Mesendoderm (in vitro differentiated cells): ENCODE measurements around the gene FBLN7.

ENCODE experiments used
- DNase-seq: peaks from one replicate; pipeline ENCODE4 v3.0.0; 2013
- H2AK5ac ChIP-seq: 2 replicates; pipeline ENCODE4 v1.6.1; 2013; ENCODE audit warnings: low read length, inconsistent platforms
- H2BK120ac ChIP-seq: 2 replicates; pipeline ENCODE4 v1.6.1; 2013; ENCODE audit warnings: low read depth, mild to moderate bottlenecking, low read length, moderate library complexity, mixed read lengths
- H2BK15ac ChIP-seq: replicated peaks from 2 replicates; pipeline ENCODE4 v1.6.1; 2013; ENCODE audit warnings: low read depth, mild to moderate bottlenecking, moderate library complexity
- H2BK5ac ChIP-seq: 2 replicates; pipeline ENCODE4 v1.6.1; 2013; ENCODE audit warnings: low read length, inconsistent platforms
- H3K18ac ChIP-seq: 2 replicates; pipeline ENCODE4 v1.6.1; 2013; ENCODE audit warnings: mild to moderate bottlenecking, low read length, mixed read lengths
- H3K23ac ChIP-seq: one replicate; pipeline ENCODE4 v1.6.1; 2013; ENCODE audit warnings: low read length
- H3K27ac ChIP-seq: 2 replicates; pipeline ENCODE4 v1.5.1; 2013; ENCODE audit warnings: low read depth, mild to moderate bottlenecking, inconsistent platforms, low read length, moderate library complexity
- H3K27me3 ChIP-seq: 2 replicates; pipeline ENCODE4 v1.6.1; 2013; ENCODE audit warnings: low read length, control low read depth, mild to moderate bottlenecking, inconsistent platforms; ENCODE audit not compliant: insufficient read depth, poor library complexity
- H3K36me3 ChIP-seq: 2 replicates; pipeline ENCODE4 v1.6.1; 2013; ENCODE audit warnings: low read length, inconsistent platforms; ENCODE audit not compliant: control insufficient read depth, insufficient read depth
- H3K4ac ChIP-seq: one replicate; pipeline ENCODE4 v1.6.1; 2013; ENCODE audit warnings: low read depth, mild to moderate bottlenecking, low read length, moderate library complexity
- H3K4me1 ChIP-seq: 2 replicates; pipeline ENCODE4 v1.6.1; 2013; ENCODE audit warnings: low read depth, low read length, inconsistent platforms; ENCODE audit not compliant: control insufficient read depth
- H3K4me2 ChIP-seq: 2 replicates; pipeline ENCODE4 v1.6.1; 2013; ENCODE audit warnings: low read length
- H3K4me3 ChIP-seq: 2 replicates; pipeline ENCODE4 v1.5.1; 2013; ENCODE audit warnings: mild to moderate bottlenecking, low read length
- H3K56ac ChIP-seq: one replicate; pipeline ENCODE4 v1.6.1; 2013; ENCODE audit warnings: low read length
- H3K79me1 ChIP-seq: 2 replicates; pipeline ENCODE4 v1.6.1; 2013; ENCODE audit warnings: low read length, inconsistent platforms
- H3K79me2 ChIP-seq: 2 replicates; pipeline ENCODE4 v1.6.1; 2013; ENCODE audit warnings: mild to moderate bottlenecking, low read length; ENCODE audit not compliant: control insufficient read depth, insufficient read depth
- H3K9ac ChIP-seq: 2 replicates; pipeline ENCODE4 v1.6.1; 2013; ENCODE audit warnings: low read length, inconsistent platforms
- H4K5ac ChIP-seq: one replicate; pipeline ENCODE4 v1.6.1; 2013; ENCODE audit warnings: low read length
- H4K8ac ChIP-seq: one replicate; pipeline ENCODE4 v1.6.1; 2013; ENCODE audit warnings: low read depth, mild to moderate bottlenecking, control low read depth, low read length, moderate library complexity
- WGBS: extraction: QIAGEN DNeasy Blood & Tissue Kit; methylation state at CpG from one replicate; pipeline ENCODE4 v1.1.7; 2013; ENCODE audit warnings: low lambda C conversion rate, missing lambda C conversion rate; ENCODE audit not compliant: insufficient coverage; ENCODE audit errors: extremely low coverage; 5-methylcytosine and 5-hydroxymethylcytosine counted together

FBLN7 gene

DNA sequence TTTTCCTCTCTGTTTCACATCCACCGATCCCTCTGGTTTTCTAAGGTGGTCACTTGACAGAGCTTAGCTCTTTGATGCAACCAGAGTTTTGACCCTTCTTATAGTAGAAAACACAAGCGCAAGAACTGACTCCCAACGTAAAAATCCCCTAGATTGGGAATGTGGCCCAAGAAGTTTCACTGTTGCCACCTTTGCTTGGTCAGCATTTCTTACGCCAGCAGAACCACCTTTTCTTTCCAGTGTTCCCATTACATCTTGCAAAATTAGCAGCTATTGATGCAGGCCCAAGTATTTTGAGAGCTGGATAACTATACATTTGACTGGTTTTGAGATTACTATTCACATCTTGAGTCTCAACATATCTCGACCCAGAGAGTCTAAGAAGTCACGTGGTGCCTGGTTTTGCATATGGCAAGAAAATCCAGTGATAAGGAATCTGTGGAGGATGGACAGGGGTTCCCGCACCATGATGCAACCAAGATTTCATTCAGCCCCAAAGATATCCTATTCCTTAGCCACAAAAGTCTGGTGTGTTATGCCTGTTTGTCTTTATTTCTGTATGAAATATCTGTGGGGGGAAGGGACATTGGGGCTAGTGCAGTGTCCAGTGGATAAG lies 37.9 kb downstream of the FBLN7 start:
- no peak overlapping the region for H2BK15ac ChIP-seq
- H3K4ac ChIP-seq: no peak overlapping the region
- no peak overlapping the region for H3K9ac ChIP-seq

DNA sequence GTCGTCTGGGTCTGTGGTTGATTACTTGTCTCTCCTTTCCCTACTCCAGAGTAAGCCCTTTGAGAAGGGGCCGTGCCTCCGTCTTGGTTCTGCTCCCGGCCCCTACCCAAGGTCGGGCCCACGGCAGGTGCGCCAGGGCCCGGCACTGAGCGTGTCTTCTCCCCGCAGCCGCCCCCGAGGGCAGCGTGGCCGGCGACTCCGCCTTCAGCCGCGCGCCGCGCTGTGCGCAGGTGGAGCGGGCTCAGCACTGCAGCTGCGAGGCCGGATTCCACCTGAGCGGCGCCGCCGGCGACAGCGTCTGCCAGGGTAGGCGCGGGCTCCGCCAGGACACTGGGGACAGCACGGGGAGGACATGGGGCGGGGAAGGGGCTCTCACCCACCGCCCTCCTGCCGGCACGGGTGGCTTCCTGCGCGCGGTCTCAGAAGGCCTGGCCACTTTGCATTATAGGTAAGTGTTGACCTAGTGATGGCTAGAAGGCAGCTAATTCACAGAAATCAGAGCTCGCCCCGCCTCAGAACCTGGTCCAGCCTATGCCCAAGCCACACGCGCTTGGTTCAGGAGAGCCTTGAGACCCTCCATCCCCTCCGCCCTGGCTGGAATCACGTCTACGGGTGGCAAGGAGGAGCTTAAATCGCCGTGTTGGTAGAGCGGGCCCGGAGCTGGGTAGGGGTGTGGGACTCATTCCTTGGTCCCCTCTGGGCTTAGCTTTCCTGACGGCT lies 43.5 kb downstream of the FBLN7 start:
- Histone ChIP-seq H2BK120ac (no peak overlapping the region), H3K9ac (no peak overlapping the region), H3K79me1 (no peaks in the 10 kb centered on the region), H2AK5ac (no peak overlapping the region), H3K36me3 (no peaks in the 10 kb centered on the region), H3K79me2 (no peaks in the 10 kb centered on the region), H3K4me1 (no peaks in the 10 kb centered on the region), H3K4me2 (no peak overlapping the region), H3K27me3 (no peaks in the 10 kb centered on the region), H2BK5ac (no peak overlapping the region), H3K56ac (no peak overlapping the region), H3K18ac (no peak overlapping the region), H3K4me3 (no peak overlapping the region), H3K27ac (no peak overlapping the region), H3K23ac (no peak overlapping the region), H2BK15ac (no peak overlapping the region), H3K4ac (no peak overlapping the region), H4K5ac (no peak overlapping the region), H4K8ac (no peak overlapping the region)
- no CpG with 5 or more reads among the region's 54 CpGs for WGBS
- DNase-seq: peak; percentile 16

More for the DNA sequence above, 37.9 kb downstream of the FBLN7 start:
- Histone ChIP-seq H3K79me1 (no peaks in the 10 kb centered on the region), H3K27ac (no peak overlapping the region), H3K36me3 (no peaks in the 10 kb centered on the region), H4K5ac (no peak overlapping the region), H3K27me3 (no peaks in the 10 kb centered on the region), H2BK5ac (no peak overlapping the region), H3K56ac (no peak overlapping the region), H3K4me3 (no peak overlapping the region), H3K79me2 (no peaks in the 10 kb centered on the region), H3K4me1 (no peaks in the 10 kb centered on the region), H2BK120ac (no peak overlapping the region), H3K4me2 (no peak overlapping the region), H4K8ac (no peak overlapping the region), H2AK5ac (no peak overlapping the region), H3K23ac (no peak overlapping the region), H3K18ac (no peak overlapping the region)
- no CpG with 5 or more reads among the region's 7 CpGs for whole genome bisulfite sequencing
- no peak for DNase-seq

DNA sequence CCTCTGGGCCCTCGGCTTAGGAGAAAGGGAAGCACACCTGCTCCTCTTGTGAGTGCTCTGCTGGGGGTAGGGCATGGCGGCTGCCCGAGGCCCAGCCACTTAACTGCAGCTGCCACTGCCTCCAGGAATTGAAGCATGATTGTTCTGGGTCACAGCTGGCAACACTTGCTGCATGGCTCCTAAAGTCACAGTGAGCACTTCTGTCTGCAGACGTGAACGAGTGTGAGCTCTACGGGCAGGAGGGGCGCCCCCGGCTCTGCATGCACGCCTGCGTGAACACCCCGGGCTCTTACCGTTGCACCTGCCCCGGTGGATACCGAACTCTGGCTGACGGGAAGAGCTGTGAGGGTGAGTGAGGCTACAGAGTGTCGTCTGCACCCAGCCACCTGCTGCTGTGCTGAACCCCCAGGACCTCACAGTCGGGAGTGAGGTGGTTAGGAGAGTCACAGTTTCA lies 44.4 kb downstream of the FBLN7 start:
- H4K8ac ChIP-seq: no peak overlapping the region
- no peak overlapping the region for H3K27ac ChIP-seq
- DNase-seq: no peak
- H3K18ac ChIP-seq: no peak overlapping the region
- no peaks in the 10 kb centered on the region for H3K4me1 ChIP-seq
- no CpG with 5 or more reads among the region's 17 CpGs for WGBS
- no peaks in the 10 kb centered on the region for H3K79me1 ChIP-seq
- H2AK5ac ChIP-seq: no peak overlapping the region
- no peak overlapping the region for H3K56ac ChIP-seq
- H4K5ac ChIP-seq: no peak overlapping the region
- no peaks in the 10 kb centered on the region for H3K79me2 ChIP-seq
- no peak overlapping the region for H3K4me2 ChIP-seq
- H2BK120ac ChIP-seq: no peak overlapping the region
- no peak overlapping the region for H2BK5ac ChIP-seq
- H3K36me3 ChIP-seq: no peaks in the 10 kb centered on the region
- no peak overlapping the region for H3K23ac ChIP-seq
- H3K4me3 ChIP-seq: no peak overlapping the region
- no peak overlapping the region for H2BK15ac ChIP-seq
- no peaks in the 10 kb centered on the region for H3K27me3 ChIP-seq
- H3K9ac ChIP-seq: no peak overlapping the region
- H3K4ac ChIP-seq: no peak overlapping the region

DNA sequence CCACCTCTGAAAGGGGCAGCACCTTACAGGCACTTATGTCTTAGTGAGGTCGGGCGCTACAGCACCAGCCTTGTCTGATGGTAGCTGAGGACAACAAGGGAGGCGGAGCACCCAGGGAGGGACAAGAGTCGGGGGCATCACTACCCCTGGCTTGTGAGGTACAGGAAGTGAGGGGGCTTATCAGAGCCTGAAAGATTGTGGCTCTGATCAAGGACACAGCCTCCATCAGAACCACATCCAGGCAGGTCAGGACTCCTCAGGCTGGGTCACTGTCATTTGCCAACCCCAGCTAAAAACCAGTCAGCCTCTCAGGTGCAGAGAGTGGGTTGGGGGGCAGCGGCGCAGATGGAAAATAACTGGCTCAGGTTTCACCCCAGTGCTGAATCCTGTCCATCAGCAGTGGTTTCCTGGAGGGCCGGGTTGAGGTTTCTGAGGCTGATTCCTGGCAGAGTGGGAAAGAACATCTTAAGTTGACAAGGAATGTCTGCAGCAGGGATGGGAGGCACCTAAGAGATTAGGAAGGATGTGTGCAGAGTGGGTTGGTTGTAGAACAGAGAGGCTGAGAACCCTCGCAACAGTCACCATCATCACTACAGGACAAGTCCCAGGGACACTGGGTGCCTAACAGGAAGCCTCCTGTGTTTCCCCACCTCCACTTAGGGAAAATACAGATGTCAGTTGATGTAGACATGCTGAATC lies 45.3 kb downstream of the FBLN7 start:
- Histone ChIP-seq H3K23ac (no peak overlapping the region), H3K4me1 (no peaks in the 10 kb centered on the region), H2BK15ac (no peak overlapping the region), H2BK5ac (no peak overlapping the region), H3K27me3 (no peaks in the 10 kb centered on the region), H3K79me2 (no peaks in the 10 kb centered on the region), H3K18ac (no peak overlapping the region), H3K56ac (no peak overlapping the region), H3K27ac (no peak overlapping the region), H3K36me3 (no peaks in the 10 kb centered on the region), H3K4me2 (no peak overlapping the region), H3K9ac (no peak overlapping the region), H2AK5ac (no peak overlapping the region), H3K4me3 (no peak overlapping the region), H4K5ac (no peak overlapping the region), H2BK120ac (no peak overlapping the region), H3K4ac (no peak overlapping the region), H4K8ac (no peak overlapping the region), H3K79me1 (no peaks in the 10 kb centered on the region)
- DNase-seq: no peak
- no CpG with 5 or more reads among the region's 8 CpGs for WGBS

DNA sequence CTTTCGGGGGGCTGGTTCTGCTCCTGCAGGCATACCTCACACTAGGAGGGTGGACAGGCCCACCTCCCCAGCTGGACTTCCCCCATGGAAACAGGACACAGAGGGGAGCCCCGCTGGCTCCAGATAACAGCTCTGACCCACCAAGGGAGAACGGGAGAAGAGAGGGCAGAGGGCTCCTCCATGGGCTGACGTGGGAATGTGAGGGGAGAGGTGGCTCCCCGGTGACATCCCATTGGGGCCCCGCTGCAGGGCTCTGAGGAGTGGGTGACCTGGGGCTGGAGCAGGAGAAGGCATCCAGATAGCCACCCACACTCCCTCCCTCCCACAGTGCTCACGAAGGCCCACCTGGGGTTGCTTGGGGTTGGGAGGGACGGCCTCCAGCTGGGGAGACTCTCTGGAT lies 45.9 kb downstream of the FBLN7 start:
- Histone ChIP-seq H3K9ac (no peak overlapping the region), H3K79me1 (no peaks in the 10 kb centered on the region), H3K4me3 (no peak overlapping the region), H4K8ac (no peak overlapping the region), H3K79me2 (no peaks in the 10 kb centered on the region), H3K27ac (no peak overlapping the region), H2BK120ac (no peak overlapping the region), H3K27me3 (no peaks in the 10 kb centered on the region), H3K23ac (no peak overlapping the region), H3K36me3 (no peaks in the 10 kb centered on the region), H2BK5ac (no peak overlapping the region), H3K4ac (no peak overlapping the region), H3K4me2 (no peak overlapping the region), H3K56ac (no peak overlapping the region), H2AK5ac (no peak overlapping the region), H2BK15ac (no peak overlapping the region), H4K5ac (no peak overlapping the region), H3K18ac (no peak overlapping the region), H3K4me1 (no peaks in the 10 kb centered on the region)
- no CpG with 5 or more reads among the region's 8 CpGs for whole genome bisulfite sequencing
- no peak for DNase-seq
